ENCODE results near the gene SLC25A44. TPM values are rescaled to one million over a fixed set of nuclear protein-coding genes. Genes with fewer than 3 reads are reported as not detected.

Gene SLC25A44
- total and polyA plus RNA-seq, 8 donors = 4.9 to 9.9 (median 7.1) TPM

GRCh38 chr1:156146020-156146768, 47.7 kb upstream of the SLC25A44 start:
- Histone ChIP-seq H3K36me3 (no peaks in the 10 kb centered on the region), H3K27ac (peak overlapping the region in 3 of 5 donors; percentile 57 to 70 (median 61)), H3K9me3 (no peaks in the 10 kb centered on the region), H3K4me1 (peaks cover 13 to 49% (median 26%) of the 10 kb centered on the region in 4 donors), H3K27me3 (peaks cover 0 to 19% (median 5%) of the 10 kb centered on the region in 3 donors), H3K4me3 (peak overlapping the region in 2 of 4 donors; percentile 0 to 5)
- WGBS, 5 donors = 9 to 14% (median 12%) methylated on average over 13 of the region's 13 CpGs
- peak; percentile 67 to 89 for DNase-seq
- intact Hi-C loops (cut with DNase I; ENCODE audit: low total_unique reads) = no loop called here
- TF ChIP-seq POLR2AphosphoS5 (IDR thresholded peaks at IDR 0.05) (peak in 1 of 3 donors; percentile 78), EP300 (IDR thresholded peaks at IDR 0.05) (no peak), CTCF (IDR thresholded peaks at IDR 0.05) (peak in 5 of 7 experiments; percentile 49 to 86 (median 62)), POLR2A (IDR thresholded peaks at IDR 0.05) (no peak)

GRCh38 chr1:156146769-156147405, 47.0 kb upstream of the SLC25A44 start:
- peak overlapping the region in 1 of 4 donors; percentile 5 for H3K4me3 ChIP-seq
- intact Hi-C loops (cut with DNase I; ENCODE audit: low total_unique reads) = no loop called here
- H3K4me1 ChIP-seq = peaks cover 13 to 42% (median 23%) of the 10 kb centered on the region in 4 donors
- H3K36me3 ChIP-seq = no peaks in the 10 kb centered on the region
- H3K27ac ChIP-seq = peak overlapping the region in 3 of 5 donors; percentile 57 to 70 (median 61)
- H3K27me3 ChIP-seq = peaks cover 0 to 19% (median 5%) of the 10 kb centered on the region in 3 donors
- no peak for TF ChIP-seq EP300 (IDR thresholded peaks at IDR 0.05)
- no peak for TF ChIP-seq POLR2A (IDR thresholded peaks at IDR 0.05)
- TF ChIP-seq POLR2AphosphoS5 (IDR thresholded peaks at IDR 0.05) = peak in 1 of 3 donors; percentile 11
- WGBS, 5 donors = 16 to 26% (median 17%) methylated on average over 9 of the region's 9 CpGs
- peak; percentile 71 to 74 for DNase-seq
- no peaks in the 10 kb centered on the region for H3K9me3 ChIP-seq

GRCh38 chr1:156148216-156148615, 45.7 kb upstream of the SLC25A44 start:
- H3K9me3 ChIP-seq = no peaks in the 10 kb centered on the region
- no peaks in the 10 kb centered on the region for H3K36me3 ChIP-seq
- peaks cover 0 to 19% (median 5%) of the 10 kb centered on the region in 3 donors for H3K27me3 ChIP-seq
- intact Hi-C loops (cut with DNase I; ENCODE audit: low total_unique reads) = no loop called here
- TF ChIP-seq CTCF (IDR thresholded peaks at IDR 0.05) (no peak), EP300 (IDR thresholded peaks at IDR 0.05) (no peak)
- peak overlapping the region in 3 of 5 donors; percentile 32 to 70 (median 61) for H3K27ac ChIP-seq
- DNase-seq = peak in 1 of 2 donors; percentile 36
- 61 to 73% (median 72%) methylated on average over 6 of the region's 6 CpGs for WGBS, 5 donors
- peaks cover 13 to 44% (median 23%) of the 10 kb centered on the region in 4 donors for H3K4me1 ChIP-seq
- H3K4me3 ChIP-seq = no peak overlapping the region

- Histone ChIP-seq H3K27me3 (peaks cover 0 to 19% (median 5%) of the 10 kb centered on the region in 3 donors), H3K4me1 (peaks cover 13 to 54% (median 27%) of the 10 kb centered on the region in 4 donors), H3K9me3 (no peaks in the 10 kb centered on the region), H3K36me3 (no peaks in the 10 kb centered on the region), H3K4me3 (no peak overlapping the region), H3K27ac (peak overlapping the region in 1 of 5 donors; percentile 70)
- peak in 1 of 2 donors; percentile 33 for DNase-seq
- TF ChIP-seq POLR2A (IDR thresholded peaks at IDR 0.05) (no peak), CTCF (IDR thresholded peaks at IDR 0.05) (no peak), POLR2AphosphoS5 (IDR thresholded peaks at IDR 0.05) (no peak), EP300 (IDR thresholded peaks at IDR 0.05) (no peak)
- 35 to 53% (median 37%) methylated on average over 20 of the region's 20 CpGs for WGBS, 5 donors
- intact Hi-C loops (cut with DNase I; ENCODE audit: low total_unique reads) = no loop called here
Measured at GRCh38 chr1:156149374-156150332, 44.3 kb upstream of the SLC25A44 start.

All from stomach (tissue), 9 donors.